Measurements from ENCODE around the gene MELTF.

MELTF gene

DNA sequence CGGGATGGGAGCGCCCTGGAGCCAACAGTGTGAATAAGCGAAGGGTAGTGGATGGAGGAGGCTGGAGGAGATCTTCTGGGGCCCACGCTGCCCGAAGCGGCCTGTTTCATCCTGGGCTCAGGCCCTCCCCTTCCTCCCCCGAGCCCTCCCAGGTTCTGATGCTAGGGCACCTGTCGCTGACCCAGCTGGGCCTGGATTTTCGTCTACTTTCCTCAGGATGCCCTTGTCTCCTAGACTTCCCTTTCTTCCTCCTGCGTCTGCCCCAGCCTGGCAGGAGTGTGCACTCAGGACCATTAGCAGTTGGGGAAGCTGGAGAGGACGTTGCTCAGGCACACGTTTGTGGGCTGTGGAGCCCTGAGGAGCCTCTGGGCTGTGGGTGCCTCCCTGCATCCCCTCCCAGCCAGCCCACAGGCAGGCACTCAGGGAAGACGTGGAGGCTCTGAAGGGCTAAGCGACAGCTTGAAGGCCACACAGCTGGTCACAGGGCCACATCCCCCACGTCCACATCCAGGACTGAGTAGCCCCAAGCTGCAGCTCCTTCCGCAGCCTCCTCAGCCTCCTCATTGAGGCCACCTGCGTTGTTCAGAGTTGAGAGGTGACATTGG lies 37.1 kb downstream of the MELTF start:
- TF ChIP-seq EZH2phosphoT487 (IDR thresholded peaks at IDR 0.05; ENCODE audit: borderline replicate concordance) = no peak
- TF ChIP-seq, protein P1, sequence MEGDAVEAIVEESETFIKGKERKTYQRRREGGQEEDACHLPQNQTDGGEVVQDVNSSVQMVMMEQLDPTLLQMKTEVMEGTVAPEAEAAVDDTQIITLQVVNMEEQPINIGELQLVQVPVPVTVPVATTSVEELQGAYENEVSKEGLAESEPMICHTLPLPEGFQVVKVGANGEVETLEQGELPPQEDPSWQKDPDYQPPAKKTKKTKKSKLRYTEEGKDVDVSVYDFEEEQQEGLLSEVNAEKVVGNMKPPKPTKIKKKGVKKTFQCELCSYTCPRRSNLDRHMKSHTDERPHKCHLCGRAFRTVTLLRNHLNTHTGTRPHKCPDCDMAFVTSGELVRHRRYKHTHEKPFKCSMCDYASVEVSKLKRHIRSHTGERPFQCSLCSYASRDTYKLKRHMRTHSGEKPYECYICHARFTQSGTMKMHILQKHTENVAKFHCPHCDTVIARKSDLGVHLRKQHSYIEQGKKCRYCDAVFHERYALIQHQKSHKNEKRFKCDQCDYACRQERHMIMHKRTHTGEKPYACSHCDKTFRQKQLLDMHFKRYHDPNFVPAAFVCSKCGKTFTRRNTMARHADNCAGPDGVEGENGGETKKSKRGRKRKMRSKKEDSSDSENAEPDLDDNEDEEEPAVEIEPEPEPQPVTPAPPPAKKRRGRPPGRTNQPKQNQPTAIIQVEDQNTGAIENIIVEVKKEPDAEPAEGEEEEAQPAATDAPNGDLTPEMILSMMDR (conservative IDR thresholded peaks at IDR 0.05; ENCODE audit: low read length) = no peak
- Histone ChIP-seq H4K20me1 (ENCODE audit: insufficient read depth, low read length, poor library complexity, severe bottlenecking) (no peaks in the 10 kb centered on the region), H3F3A (ENCODE audit: low read depth) (no peaks in the 10 kb centered on the region), H2AFZ (ENCODE audit: low read length) (no peak overlapping the region), H3K9me2 (replicated peaks; ENCODE audit: low read depth, low read length) (no peaks in the 10 kb centered on the region), H3K4me1 (ENCODE audit: insufficient read depth, low read length, poor library complexity, severe bottlenecking) (no peaks in the 10 kb centered on the region), H3K27me3 (ENCODE audit: insufficient read depth, low read length, poor library complexity, severe bottlenecking) (no peaks in the 10 kb centered on the region), H3K36me3 (ENCODE audit: insufficient read depth, low read length) (no peaks in the 10 kb centered on the region), H3K4me3 (ENCODE audit: low read length, poor library complexity, severe bottlenecking) (no peak overlapping the region), H3K79me2 (ENCODE audit: insufficient read depth, low read length) (no peaks in the 10 kb centered on the region), H3K9ac (ENCODE audit: low read depth, low read length, poor library complexity, severe bottlenecking) (no peak overlapping the region), H3K9me3 (ENCODE audit: insufficient read depth, low read depth, low read length) (no peaks in the 10 kb centered on the region), H3K4me2 (ENCODE audit: low read depth, low read length, poor library complexity, severe bottlenecking) (no peak overlapping the region)

DNA sequence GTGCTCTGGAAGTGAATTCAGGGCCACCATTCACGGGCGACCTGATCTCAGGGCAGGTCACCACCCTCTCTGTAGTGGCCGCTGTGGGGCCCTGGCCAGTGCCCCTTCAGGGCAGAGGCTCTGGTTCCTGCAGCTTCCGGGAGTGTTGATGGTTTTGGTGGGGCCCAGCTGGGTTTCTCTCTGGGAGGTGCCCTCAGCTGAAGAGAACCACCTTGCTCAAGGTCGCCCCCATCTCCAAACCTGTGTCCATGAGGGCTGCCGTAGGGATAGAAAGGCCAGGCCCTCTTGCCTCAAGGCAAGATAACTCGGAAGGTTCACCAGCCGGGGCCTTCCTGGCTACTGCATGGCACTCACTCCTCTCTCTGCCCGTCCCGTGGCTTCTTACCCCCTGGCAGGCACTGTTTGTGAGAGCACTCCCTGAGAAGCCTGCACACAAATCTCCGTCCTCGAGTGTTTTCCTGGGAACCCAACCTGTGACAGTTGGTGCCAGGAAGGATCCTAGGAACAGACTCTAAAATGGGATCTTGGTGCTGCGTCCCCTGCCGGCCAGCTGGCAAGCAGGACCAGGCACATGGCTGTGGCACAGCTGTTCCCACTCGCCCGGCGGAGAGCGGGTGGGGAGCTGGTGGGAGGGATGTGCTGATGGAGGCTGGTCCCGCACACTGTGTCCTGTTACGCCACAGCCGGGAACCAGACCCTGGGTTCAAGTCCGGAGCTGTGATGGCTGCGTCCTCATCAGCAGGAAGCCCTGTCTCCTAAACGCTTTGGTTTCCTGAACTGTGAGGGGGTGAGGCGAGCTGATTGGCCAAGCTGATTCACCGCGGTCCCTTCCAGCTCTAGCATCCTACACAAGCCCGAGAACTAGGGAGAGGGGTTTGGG lies 37.8 kb downstream of the MELTF start:
- H4K20me1 ChIP-seq (ENCODE audit: insufficient read depth, low read length, poor library complexity, severe bottlenecking) = no peaks in the 10 kb centered on the region
- no peaks in the 10 kb centered on the region for H3K79me2 ChIP-seq (ENCODE audit: insufficient read depth, low read length)
- no peaks in the 10 kb centered on the region for H3K27me3 ChIP-seq (ENCODE audit: insufficient read depth, low read length, poor library complexity, severe bottlenecking)
- no peak overlapping the region for H2AFZ ChIP-seq (ENCODE audit: low read length)
- no peaks in the 10 kb centered on the region for H3K36me3 ChIP-seq (ENCODE audit: insufficient read depth, low read length)
- no peak overlapping the region for H3K4me3 ChIP-seq (ENCODE audit: low read length, poor library complexity, severe bottlenecking)
- no peaks in the 10 kb centered on the region for H3F3A ChIP-seq (ENCODE audit: low read depth)
- H3K9me2 ChIP-seq (replicated peaks; ENCODE audit: low read depth, low read length) = no peaks in the 10 kb centered on the region
- no peaks in the 10 kb centered on the region for H3K4me1 ChIP-seq (ENCODE audit: insufficient read depth, low read length, poor library complexity, severe bottlenecking)
- H3K9me3 ChIP-seq (ENCODE audit: insufficient read depth, low read depth, low read length) = no peaks in the 10 kb centered on the region
- no peak for TF ChIP-seq EZH2phosphoT487 (IDR thresholded peaks at IDR 0.05; ENCODE audit: borderline replicate concordance)
- TF ChIP-seq, protein P1 (conservative IDR thresholded peaks at IDR 0.05; ENCODE audit: low read length) = no peak
- H3K4me2 ChIP-seq (ENCODE audit: low read depth, low read length, poor library complexity, severe bottlenecking) = no peak overlapping the region
- no peak overlapping the region for H3K9ac ChIP-seq (ENCODE audit: low read depth, low read length, poor library complexity, severe bottlenecking)

DNA sequence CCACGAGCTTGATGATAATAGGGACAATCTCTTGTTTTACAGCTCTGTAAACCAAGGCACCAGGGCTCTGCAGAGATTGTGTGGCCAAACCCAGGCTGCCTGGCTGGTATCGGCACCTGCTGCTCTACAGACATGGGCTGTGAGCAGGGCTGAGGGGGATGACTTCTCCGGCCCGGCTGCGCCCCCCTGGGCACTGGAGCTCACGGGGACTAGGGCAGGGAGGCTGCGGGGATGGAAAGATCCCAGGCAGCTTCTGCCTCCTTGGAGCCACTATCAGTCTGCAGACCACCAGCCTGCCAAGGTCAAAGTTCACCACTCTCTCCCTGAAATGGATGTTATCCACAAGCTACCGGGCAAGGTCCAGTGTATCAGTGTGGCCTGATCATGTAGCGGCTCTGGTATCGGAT lies 39.0 kb downstream of the MELTF start:
- no peaks in the 10 kb centered on the region for H3K9me2 ChIP-seq (replicated peaks; ENCODE audit: low read depth, low read length)
- TF ChIP-seq, protein P1 (conservative IDR thresholded peaks at IDR 0.05; ENCODE audit: low read length) = no peak
- TF ChIP-seq EZH2phosphoT487 (IDR thresholded peaks at IDR 0.05; ENCODE audit: borderline replicate concordance) = no peak
- H3K4me2 ChIP-seq (ENCODE audit: low read depth, low read length, poor library complexity, severe bottlenecking) = no peak overlapping the region

More for the DNA sequence above, 39.0 kb downstream of the MELTF start:
- H3K36me3 ChIP-seq (ENCODE audit: insufficient read depth, low read length) = no peaks in the 10 kb centered on the region
- no peak overlapping the region for H3K4me3 ChIP-seq (ENCODE audit: low read length, poor library complexity, severe bottlenecking)
- no peak overlapping the region for H3K9ac ChIP-seq (ENCODE audit: low read depth, low read length, poor library complexity, severe bottlenecking)
- H3K9me3 ChIP-seq (ENCODE audit: insufficient read depth, low read depth, low read length) = no peaks in the 10 kb centered on the region
- H2AFZ ChIP-seq (ENCODE audit: low read length) = no peak overlapping the region
- H4K20me1 ChIP-seq (ENCODE audit: insufficient read depth, low read length, poor library complexity, severe bottlenecking) = no peaks in the 10 kb centered on the region
- no peaks in the 10 kb centered on the region for H3F3A ChIP-seq (ENCODE audit: low read depth)
- no peaks in the 10 kb centered on the region for H3K79me2 ChIP-seq (ENCODE audit: insufficient read depth, low read length)
- H3K27me3 ChIP-seq (ENCODE audit: insufficient read depth, low read length, poor library complexity, severe bottlenecking) = no peaks in the 10 kb centered on the region
- H3K4me1 ChIP-seq (ENCODE audit: insufficient read depth, low read length, poor library complexity, severe bottlenecking) = no peaks in the 10 kb centered on the region
